ENCODE results near the gene PGAP2. TPM values are rescaled to one million over a fixed set of nuclear protein-coding genes. Genes with fewer than 3 reads are reported as not detected.

Gene PGAP2
- polyA plus RNA-seq, 1 donor (not counting 4 experiments of a cell fraction or from before 2014, with no cell fraction given): 37.3 TPM

GRCh38 chr11:3845670-3846069 lies 37.3 kb downstream of the PGAP2 start:
- H3K4me3 ChIP-seq (ENCODE audit: control insufficient read depth in 2 of 3, extremely low read depth in 1 of 3, insufficient read depth in 2 of 3, low read depth in 1 of 3, low read length in 3 of 3): no peak overlapping the region
- no peaks in the 10 kb centered on the region for H3K9me1 ChIP-seq (ENCODE audit: control insufficient read depth, extremely low read depth, insufficient read depth, low read length)
- no peak overlapping the region for H3K4me2 ChIP-seq (ENCODE audit: control insufficient read depth, extremely low read depth, insufficient read depth, low read depth, low read length)
- no peak overlapping the region for H2AFZ ChIP-seq (ENCODE audit: control insufficient read depth, low read length)
- H3K27me3 ChIP-seq (ENCODE audit: control insufficient read depth, extremely low read depth, insufficient read depth, low read length): no peaks in the 10 kb centered on the region
- H3K36me3 ChIP-seq (ENCODE audit: control insufficient read depth in 2 of 2, extremely low read depth in 1 of 2, insufficient read depth in 2 of 2, low read length in 2 of 2): no peaks in the 10 kb centered on the region
- no peak for DNase-seq (ENCODE audit: low read depth, low spot score)
- H3K27ac ChIP-seq (ENCODE audit: control insufficient read depth, insufficient read depth, low read length): no peak overlapping the region
- H4K20me1 ChIP-seq (ENCODE audit: control insufficient read depth, extremely low read depth, insufficient read depth, low read length): no peaks in the 10 kb centered on the region
- H3K9ac ChIP-seq (ENCODE audit: control insufficient read depth, extremely low read depth, insufficient read depth, low read length): no peak overlapping the region
- H3K9me3 ChIP-seq (ENCODE audit: control insufficient read depth, low read depth, low read length): no peaks in the 10 kb centered on the region
- no peak for FAIRE-seq
- TF ChIP-seq EZH2 (IDR thresholded peaks at IDR 0.05; ENCODE audit: low read length) (no peak), CTCF (optimal IDR thresholded peaks at IDR 0.05 in 1 of 3, IDR thresholded peaks at IDR 0.05 in 1 of 3, conservative IDR thresholded peaks at IDR 0.05 in 1 of 3; ENCODE audit: extremely low read depth in 1 of 3, insufficient read depth in 2 of 3, low read length in 3 of 3) (no peak)
- dilution Hi-C loops (cut with MboI; ENCODE audit: extremely low pct_ligation_motif_present, low sequenced_read_pairs): no loop called here
- no peaks in the 10 kb centered on the region for H3K79me2 ChIP-seq (ENCODE audit: control insufficient read depth, insufficient read depth, low read length)
- H3K4me1 ChIP-seq (ENCODE audit: control insufficient read depth, extremely low read depth, insufficient read depth, low read length): peaks cover 5% of the 10 kb centered on the region

GRCh38 chr11:3849297-3849874 lies 41.0 kb downstream of the PGAP2 start:
- H3K27me3 ChIP-seq (ENCODE audit: control insufficient read depth, extremely low read depth, insufficient read depth, low read length): no peaks in the 10 kb centered on the region
- dilution Hi-C loops (cut with MboI; ENCODE audit: extremely low pct_ligation_motif_present, low sequenced_read_pairs): no loop called here
- H3K27ac ChIP-seq (ENCODE audit: control insufficient read depth, insufficient read depth, low read length): no peak overlapping the region
- no peaks in the 10 kb centered on the region for H3K9me1 ChIP-seq (ENCODE audit: control insufficient read depth, extremely low read depth, insufficient read depth, low read length)
- H3K4me2 ChIP-seq (ENCODE audit: control insufficient read depth, extremely low read depth, insufficient read depth, low read depth, low read length): no peak overlapping the region
- peaks cover 4% of the 10 kb centered on the region for H3K4me1 ChIP-seq (ENCODE audit: control insufficient read depth, extremely low read depth, insufficient read depth, low read length)
- no peaks in the 10 kb centered on the region for H3K79me2 ChIP-seq (ENCODE audit: control insufficient read depth, insufficient read depth, low read length)
- no peak for DNase-seq (ENCODE audit: low read depth, low spot score)
- H3K4me3 ChIP-seq (ENCODE audit: control insufficient read depth in 2 of 3, extremely low read depth in 1 of 3, insufficient read depth in 2 of 3, low read depth in 1 of 3, low read length in 3 of 3): no peak overlapping the region
- no peaks in the 10 kb centered on the region for H3K36me3 ChIP-seq (ENCODE audit: control insufficient read depth in 2 of 2, extremely low read depth in 1 of 2, insufficient read depth in 2 of 2, low read length in 2 of 2)
- H4K20me1 ChIP-seq (ENCODE audit: control insufficient read depth, extremely low read depth, insufficient read depth, low read length): no peaks in the 10 kb centered on the region
- H3K9me3 ChIP-seq (ENCODE audit: control insufficient read depth, low read depth, low read length): no peaks in the 10 kb centered on the region
- TF ChIP-seq EZH2 (IDR thresholded peaks at IDR 0.05; ENCODE audit: low read length): no peak
- TF ChIP-seq CTCF (optimal IDR thresholded peaks at IDR 0.05 in 1 of 3, IDR thresholded peaks at IDR 0.05 in 1 of 3, conservative IDR thresholded peaks at IDR 0.05 in 1 of 3; ENCODE audit: extremely low read depth in 1 of 3, insufficient read depth in 2 of 3, low read length in 3 of 3): peak; percentile 55 to 67 (median 57)
- no peak overlapping the region for H2AFZ ChIP-seq (ENCODE audit: control insufficient read depth, low read length)
- H3K9ac ChIP-seq (ENCODE audit: control insufficient read depth, extremely low read depth, insufficient read depth, low read length): no peak overlapping the region
- FAIRE-seq: peak; percentile 78
